K562 (cell line): ENCODE results near the gene NDUFV3. TPM values are rescaled to one million over a fixed set of nuclear protein-coding genes. Genes with fewer than 3 reads are reported as not detected.

Experiments used
- KDM4B ChIP-seq, 2 experiments: fragments of 450-650 bp in 1 of 2; sonication (generic) in 1 of 2; IDR thresholded peaks; 2 replicates each; pipeline ENCODE4 v1.6.1; 2016 to 2017; ENCODE audit warnings: borderline replicate concordance in 2 of 2, antibody characterized with exemption in 1 of 2, low read depth in 1 of 2, mild to moderate bottlenecking in 1 of 2
- POLR2G ChIP-seq: fragments of 200-400 bp; formaldehyde crosslinking; IDR thresholded peaks from 2 replicates; pipeline ENCODE4 v1.6.1; 2017; ENCODE audit warnings: low read depth, mild to moderate bottlenecking, antibody characterized with exemption, low read length, moderate library complexity
- RBM22 ChIP-seq: fragments of 200-400 bp; formaldehyde crosslinking; IDR thresholded peaks from 2 replicates; pipeline ENCODE4 v1.6.1; 2018; ENCODE audit warnings: low read length, low read depth; ENCODE audit not compliant: poor library complexity, severe bottlenecking
- ZBTB26 ChIP-seq: fragments of 450-650 bp; formaldehyde crosslinking; IDR thresholded peaks from 2 replicates; pipeline ENCODE4 v1.4.0; 2022; ENCODE audit warnings: missing genetic modification characterization
- ZBTB40 ChIP-seq, 2 experiments: fragments of 450-650 bp in 1 of 2; sonication (generic) in 1 of 2; formaldehyde crosslinking in 1 of 2; IDR thresholded peaks; 2 replicates each; pipeline versions ENCODE4 v1.7.1 to v1.9.0; 2016 to 2022; ENCODE audit warnings: inconsistent platforms in 1 of 2, mild to moderate bottlenecking in 1 of 2, missing genetic modification reagents in 1 of 2
- polyA plus RNA-seq, 8 experiments: library from polyadenylated mRNA; depleted of rRNA in 4 of 8; stranded (reverse) in 5 of 8; unstranded in 3 of 8; fragments of >200 nt; fragmentation: Nextera tagmentation in 2 of 8; fragmentation: Illumina TruSeq in 1 of 8; extraction: Ambion mirVana in 2 of 8; extraction: Trizol in 1 of 8; gene quantifications; 2 replicates each; pipeline versions ENCODE4 v1.2.1 to v1.2.3, GENCODE V29; 2011 to 2014; ENCODE audit warnings: inconsistent platforms in 1 of 8, missing spikeins in 1 of 8
- total RNA-seq, 7 experiments: library from RNA; depleted of rRNA in 6 of 7; stranded (reverse); fragments of >200 nt in 6 of 7; fragmentation: Illumina TruSeq in 2 of 7; extraction: Trizol in 2 of 7; gene quantifications; 2 replicates each; pipeline versions ENCODE4 v1.2.1 to v1.2.3, GENCODE V29; 2011 to 2021; ENCODE audit warnings: low replicate concordance in 1 of 7

NDUFV3 gene
- total and polyA plus RNA-seq, 9 of the 15 experiments (the other 6 are each of a cell fraction or from before 2014, with no cell fraction given), result 19.1 to 87.8 (median 74.3) TPM

- TF ChIP-seq ZBTB40 (IDR thresholded peaks at IDR 0.05) (no peak), ZBTB40 (CRISPR knock-in tag; IDR thresholded peaks at IDR 0.05) (no peak), POLR2G (peak; percentile 65), RBM22 (peak; percentile 40), ZBTB26 (CRISPR knock-in tag) (no peak), KDM4B (IDR thresholded peaks at IDR 0.05; ENCODE audit: borderline replicate concordance in 2 of 2, low read depth in 1 of 2) (no peak)
Measured at GRCh38 chr21:42852925-42853570, 40.1 kb upstream of the NDUFV3 start (continued).
